GM18520 (cell line): ENCODE data around the gene ANGPTL5.
"Not testable (repeated sequence)": the region's sequence is repeated elsewhere in the genome, so short reads cannot be mapped to it uniquely, and the experiment has no call there.

Experiments
- ATAC-seq: cut with Tn5 transposase; IDR thresholded peaks from one replicate; pipeline ENCODE4 v1.9.1; 2021; ENCODE audit not compliant: unreplicated experiment

Gene ANGPTL5

GRCh38 chr11:101894505-101894904 is 21.8 kb downstream of the ANGPTL5 start:
- no peak for ATAC-seq

- ATAC-seq: no peak
Observed at GRCh38 chr11:101889767-101890166, 26.6 kb downstream of the ANGPTL5 start.

- ATAC-seq: no peak
Observed at GRCh38 chr11:101885631-101886030, 30.7 kb downstream of the ANGPTL5 start.

- no peak for ATAC-seq
Observed at GRCh38 chr11:101881586-101881985, 34.7 kb downstream of the ANGPTL5 start.

DNA sequence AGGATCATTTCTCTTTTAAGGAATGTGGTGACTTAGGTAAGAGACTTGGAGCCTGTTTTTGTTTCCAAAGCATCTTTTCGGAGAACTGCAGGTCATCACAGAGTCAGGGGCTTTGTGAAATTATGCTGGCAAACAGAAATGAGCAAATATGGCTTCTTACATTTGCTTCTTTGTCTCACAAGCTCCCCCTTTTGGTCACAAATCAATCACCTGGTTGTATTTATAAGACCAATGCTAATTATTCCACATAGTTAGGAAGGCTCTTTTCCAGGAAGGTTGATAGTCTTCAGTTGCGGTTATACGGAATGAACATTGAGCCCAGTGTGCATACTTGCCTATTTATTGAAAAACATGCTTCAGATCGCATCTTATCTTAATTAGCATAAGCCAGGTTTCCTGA is 36.1 kb downstream of the ANGPTL5 start:
- ATAC-seq: no peak

- no peak for ATAC-seq
Observed at GRCh38 chr11:101872171-101872882, 44.0 kb downstream of the ANGPTL5 start.

DNA sequence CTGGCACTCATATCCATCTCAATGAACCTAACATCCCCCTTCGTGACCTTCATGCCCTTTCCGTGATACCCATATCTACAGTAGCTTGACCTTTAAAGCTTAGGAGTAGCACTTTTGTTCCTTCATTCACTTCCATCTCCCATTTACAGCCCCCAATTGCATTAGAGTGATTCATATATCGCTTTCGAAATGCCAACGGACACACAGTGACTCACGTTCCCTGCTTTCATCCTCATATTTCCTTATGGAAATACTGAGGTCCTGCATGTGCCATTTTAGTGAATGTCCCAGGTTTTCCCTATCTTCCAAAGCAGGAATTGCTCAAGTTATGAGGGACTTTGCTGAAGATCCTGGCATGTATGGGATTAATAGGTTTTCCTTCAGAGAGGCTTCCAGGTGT is 45.8 kb downstream of the ANGPTL5 start:
- no peak for ATAC-seq

DNA sequence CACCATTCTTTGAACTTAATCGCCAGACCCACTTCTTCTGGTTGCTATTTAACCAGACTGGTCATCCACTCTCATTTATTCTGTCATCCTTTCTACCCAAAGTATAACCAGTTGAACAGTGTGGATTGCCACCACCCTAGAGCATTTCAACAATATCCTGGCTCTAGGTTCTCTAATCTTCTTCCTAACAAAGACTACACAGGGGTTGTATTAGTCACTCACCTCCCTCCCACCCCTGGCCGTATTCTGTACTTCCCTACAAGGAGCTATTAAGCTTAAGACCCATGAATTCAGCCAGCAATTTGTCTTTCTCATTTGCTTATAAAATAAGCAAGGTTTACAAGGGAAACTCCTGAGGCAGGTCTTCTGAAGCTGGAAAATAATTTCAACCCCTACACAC is 48.4 kb downstream of the ANGPTL5 start:
- no peak for ATAC-seq

GRCh38 chr11:101866619-101867491 is 49.5 kb downstream of the ANGPTL5 start:
- ATAC-seq: no peak

DNA sequence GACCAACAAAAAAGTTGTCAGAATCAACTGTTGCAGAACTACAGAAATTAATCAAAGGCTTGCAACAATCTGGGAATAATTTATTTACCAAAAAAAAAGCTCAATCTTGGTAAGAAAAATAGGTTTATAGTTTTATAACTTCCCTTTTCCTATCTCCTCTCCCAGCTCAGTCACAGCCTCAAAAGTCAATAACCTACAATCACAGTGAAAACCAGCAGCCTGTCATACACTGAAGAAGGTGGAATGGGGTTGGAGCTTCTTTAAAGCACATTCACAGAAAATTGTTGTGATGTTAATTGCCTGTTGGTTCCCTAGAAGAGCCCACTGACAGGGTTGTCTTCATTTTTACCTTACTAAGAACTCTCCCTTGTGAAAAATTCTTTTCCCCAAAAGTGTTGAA is 52.2 kb downstream of the ANGPTL5 start:
- ATAC-seq: no peak

DNA sequence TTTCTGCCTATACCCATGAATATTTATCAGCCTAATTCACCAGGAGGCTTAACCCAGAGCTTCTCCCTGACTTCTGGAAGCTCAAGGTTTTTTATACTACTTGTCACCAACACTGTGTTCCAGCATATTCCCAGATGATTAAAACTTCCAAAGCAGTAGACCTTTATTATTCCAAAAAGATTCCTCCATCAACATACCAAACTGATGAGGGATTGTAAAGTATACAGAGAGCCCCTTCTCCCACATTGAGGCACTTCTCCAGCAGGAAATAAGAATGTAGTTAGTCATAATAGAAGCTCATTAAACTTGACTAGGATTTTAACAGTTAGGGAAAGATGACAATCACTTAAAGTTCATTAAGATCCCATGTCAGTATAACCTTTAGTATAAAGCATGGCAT is 53.0 kb downstream of the ANGPTL5 start:
- no peak for ATAC-seq

GRCh38 chr11:101862391-101863233 is 53.7 kb downstream of the ANGPTL5 start:
- no peak for ATAC-seq

DNA sequence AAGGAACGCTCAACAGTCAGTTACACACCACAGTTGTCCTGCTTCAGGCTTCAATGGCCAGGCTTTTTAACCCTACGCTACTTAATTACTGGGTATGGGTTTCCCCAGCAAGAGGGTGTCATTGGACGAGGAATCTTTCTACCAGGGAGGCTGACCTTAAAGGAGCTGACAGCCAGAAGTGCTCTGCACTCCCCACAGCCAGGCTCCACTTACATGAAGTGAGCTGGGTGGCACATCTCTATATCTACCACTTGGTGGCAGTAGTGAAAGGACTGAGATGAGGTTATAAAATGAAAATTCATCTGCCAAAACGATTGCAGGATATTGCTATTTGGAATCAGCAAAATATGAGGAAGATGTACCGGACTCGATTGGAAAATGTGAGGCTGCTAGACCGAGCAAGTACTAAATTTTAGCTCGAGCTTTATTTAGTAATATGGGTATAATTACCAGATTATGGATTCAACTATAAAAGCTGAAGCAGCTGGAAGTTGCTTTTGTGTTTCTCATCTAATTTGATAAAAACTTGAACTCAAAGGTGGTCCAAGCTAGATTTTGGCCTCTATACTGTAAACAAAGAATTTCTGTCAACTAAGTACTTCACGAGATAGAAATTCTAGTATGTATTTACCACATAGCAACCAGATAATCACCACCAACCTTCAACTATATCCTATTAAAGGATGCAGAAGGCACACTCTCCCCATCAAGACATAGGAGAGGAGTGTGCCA is 55.5 kb downstream of the ANGPTL5 start:
- ATAC-seq: no peak

- not testable (repeated sequence) for ATAC-seq
Observed at GRCh38 chr11:101852260-101852659, 64.1 kb downstream of the ANGPTL5 start.

GRCh38 chr11:101848262-101848661 is 68.1 kb downstream of the ANGPTL5 start:
- no peak for ATAC-seq

- ATAC-seq: no peak
Observed at GRCh38 chr11:101844608-101845007, 71.7 kb downstream of the ANGPTL5 start.

DNA sequence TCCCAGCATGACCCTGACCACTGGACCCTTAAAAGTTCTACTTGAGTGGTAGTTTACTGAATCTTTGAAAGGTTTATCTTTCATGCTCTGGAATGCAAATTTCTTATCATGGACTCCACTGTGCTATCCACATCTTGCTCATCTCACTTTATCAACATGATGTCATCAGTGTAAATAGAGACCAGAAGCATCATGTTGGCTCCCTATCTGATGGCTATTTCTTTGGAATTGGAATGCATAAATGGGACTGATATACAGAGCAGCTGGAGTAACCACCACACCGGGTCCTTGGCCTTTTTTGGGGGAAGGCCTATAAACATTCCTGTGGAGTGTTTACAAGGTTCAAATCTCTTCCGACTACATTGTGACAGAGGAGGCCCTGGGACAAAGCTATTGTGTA is 75.6 kb downstream of the ANGPTL5 start:
- ATAC-seq: no peak
